NK-92 (cell line): ENCODE data around the gene FNBP1L.

Experiments used
- DNase-seq: peaks from one replicate; lab custom pipeline; 2025; ENCODE audit not compliant: unreplicated experiment; lab: John Stamatoyannopoulos, UW

Gene FNBP1L

DNA sequence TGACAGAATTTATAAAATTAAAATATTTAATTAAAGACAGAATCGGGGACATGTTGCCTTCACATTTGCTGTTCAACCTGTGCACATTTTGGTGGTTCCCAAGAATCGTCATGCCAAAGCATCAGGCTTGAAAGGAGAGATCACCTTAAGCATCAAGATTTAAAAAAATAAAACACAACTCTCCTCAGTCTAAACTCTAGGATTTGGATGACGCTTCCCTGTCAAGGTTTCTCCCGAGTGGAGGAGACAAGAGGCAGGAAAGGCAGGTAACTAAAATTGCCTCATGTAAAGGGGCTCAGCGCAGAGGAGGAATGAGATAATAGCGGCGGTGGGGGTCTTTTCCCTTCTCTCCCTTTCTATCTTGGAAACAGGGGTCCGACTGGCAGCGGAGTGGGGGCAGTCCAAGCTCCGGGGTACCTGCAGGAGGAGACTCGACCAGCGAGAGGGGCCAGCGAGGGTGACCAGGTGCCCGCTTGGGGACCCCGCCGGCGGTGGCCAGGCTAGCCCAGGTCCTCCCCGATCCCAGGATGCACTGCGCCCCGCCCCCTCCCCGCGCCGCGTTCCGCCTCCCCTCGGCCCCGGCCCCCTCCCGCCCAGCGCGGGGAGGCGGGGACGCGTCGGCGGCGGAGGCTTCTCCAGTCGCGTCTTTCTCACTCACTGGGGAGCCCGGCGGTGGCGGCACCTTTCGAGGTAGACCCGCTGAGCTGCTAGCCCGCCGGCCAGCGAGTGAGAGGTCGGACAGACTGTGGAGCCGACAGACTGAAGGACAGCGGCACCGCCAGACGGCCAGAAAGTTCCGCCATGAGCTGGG, at the start of gene FNBP1L:
Gene FNBP1L (plus strand): TSS at position 638 of the 811 bp plus-strand sequence. CDS start 164 bp downstream, at position 802.
- no peak for DNase-seq

DNA sequence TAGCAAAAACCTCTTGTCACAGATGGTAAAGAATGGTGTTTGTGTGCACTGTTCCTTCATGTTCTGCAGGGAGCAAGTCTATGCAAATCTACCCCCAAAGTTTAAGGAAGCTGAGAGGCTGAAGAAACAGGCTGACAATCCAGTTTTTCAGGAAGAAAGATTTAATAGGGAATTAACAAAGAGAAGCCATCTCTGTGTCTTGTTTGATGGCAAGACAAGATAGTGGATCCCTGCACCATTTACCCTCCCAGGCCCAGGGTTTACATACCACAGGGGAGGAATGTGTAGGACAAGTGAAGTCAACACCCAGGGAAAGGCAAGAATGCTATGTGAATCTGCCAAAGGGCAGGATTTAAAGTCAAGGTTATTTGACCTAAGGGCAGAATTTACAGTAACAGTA, 48.1 kb upstream of the FNBP1L start:
- no peak for DNase-seq

DNA sequence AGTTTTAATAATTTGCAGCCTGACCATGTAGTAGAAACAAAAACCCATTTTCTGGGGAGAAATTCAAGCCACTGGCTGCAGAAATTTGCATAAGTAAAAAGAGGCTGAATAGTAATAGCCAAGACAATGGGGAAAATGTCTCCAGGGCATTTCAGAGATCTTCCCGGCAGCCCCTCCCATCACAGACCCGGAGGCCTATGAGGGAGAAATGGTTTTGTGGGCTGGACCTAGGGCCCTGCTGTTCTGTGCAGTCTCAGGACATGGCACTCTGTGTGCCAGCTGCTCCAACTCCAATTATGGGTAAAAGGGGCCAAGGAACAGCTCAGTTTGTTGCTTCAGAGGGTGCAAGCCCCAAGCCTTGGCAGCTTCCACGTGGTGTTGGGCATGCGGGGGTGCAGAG, 39.7 kb upstream of the FNBP1L start:
- no peak for DNase-seq

DNA sequence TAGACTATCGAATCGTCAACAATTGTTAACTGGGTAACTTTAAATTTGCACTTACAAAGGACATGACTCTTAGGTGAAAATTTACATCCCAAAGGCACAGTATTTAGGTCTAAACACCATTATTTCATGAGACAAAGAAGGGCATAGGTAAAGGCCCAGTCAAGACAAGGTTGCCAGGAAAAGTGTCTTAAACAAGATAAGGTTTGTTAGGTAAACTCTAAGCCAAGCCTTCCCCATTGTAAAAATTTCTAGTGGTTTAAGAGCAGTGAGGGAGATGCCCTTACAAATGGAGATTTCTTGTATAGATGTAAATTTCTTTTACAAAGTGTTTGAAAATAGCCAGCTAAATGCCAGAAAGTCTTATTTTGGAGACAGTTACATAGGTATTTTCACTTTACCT, 36.9 kb upstream of the FNBP1L start:
- DNase-seq, result no peak

DNA sequence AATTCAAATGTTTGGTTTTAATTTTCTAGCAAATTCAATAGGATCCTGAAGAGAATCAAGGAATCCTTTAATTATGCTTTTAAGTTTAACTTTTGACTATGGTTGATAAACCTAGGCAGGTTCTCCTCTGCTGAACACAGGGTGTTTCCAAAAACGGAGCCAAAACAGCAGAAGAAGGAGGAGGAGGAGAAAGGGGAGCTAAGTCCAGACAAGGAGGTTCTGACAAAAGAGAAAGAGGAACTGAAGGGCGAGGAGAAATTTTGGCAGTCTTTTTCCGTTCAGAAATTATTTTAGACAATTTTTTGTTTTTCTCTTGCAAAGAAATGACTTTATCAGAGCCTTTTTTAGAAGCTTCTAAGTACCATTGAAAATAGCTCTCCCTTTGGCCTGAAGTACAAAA, 33.2 kb upstream of the FNBP1L start:
- DNase-seq, result no peak

DNA sequence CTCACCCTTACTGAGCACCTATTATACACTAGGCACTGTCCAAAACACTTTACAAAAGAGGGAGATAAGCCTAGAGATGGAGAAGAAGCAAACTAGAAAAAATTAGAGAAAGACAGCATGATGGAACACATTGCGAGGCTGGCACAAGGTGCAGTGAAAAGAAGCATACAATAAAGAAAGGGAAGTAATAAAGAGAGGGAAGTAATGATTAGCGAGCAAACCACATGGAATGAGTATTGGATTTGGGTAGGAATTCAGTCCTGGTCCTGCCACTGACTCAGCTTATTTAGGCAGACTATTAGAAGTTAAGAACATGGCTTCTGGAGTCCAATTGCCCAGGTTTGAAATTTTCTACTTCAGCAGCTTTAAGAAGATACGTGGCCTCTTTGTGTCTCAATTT, 32.6 kb upstream of the FNBP1L start:
- DNase-seq, result no peak

DNA sequence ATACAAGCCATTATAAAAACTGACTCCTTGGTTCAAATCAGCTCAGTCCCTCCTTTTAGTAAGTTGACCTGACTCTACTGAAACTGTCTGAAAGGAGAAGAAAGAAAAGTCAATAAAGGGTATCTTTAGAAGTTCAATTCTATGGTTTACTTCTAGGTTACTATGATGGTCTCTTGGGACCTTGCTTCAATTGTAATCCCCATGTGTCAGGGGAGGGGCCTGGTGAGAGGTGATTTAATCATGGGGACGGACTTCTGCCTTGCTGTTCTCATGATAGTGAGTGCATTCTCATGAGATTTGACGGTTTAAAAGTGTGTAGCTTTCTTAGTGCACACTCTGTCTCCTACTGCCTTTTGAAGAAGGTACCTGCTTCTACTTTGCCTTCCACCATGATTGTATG, 31.7 kb upstream of the FNBP1L start:
- DNase-seq, result no peak

DNA sequence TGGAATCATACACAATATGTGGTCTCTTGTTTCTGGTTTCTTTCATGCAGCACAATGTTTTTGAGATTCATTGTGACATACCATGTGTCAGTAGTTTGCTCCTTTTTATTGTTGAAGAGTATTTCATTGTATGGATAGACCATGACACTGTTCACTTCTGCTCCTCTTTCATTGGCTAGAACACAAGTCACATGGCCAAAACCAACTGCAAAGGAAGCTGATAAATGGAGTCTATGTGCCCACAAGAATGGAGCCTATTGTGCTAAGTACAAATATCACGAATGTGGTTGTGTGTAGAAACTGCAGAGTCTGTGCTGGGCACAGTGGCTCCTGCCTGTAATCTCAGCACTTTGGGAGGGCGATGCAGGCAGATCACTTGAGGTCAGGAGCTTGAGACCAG, 28.6 kb upstream of the FNBP1L start:
- no peak for DNase-seq

DNA sequence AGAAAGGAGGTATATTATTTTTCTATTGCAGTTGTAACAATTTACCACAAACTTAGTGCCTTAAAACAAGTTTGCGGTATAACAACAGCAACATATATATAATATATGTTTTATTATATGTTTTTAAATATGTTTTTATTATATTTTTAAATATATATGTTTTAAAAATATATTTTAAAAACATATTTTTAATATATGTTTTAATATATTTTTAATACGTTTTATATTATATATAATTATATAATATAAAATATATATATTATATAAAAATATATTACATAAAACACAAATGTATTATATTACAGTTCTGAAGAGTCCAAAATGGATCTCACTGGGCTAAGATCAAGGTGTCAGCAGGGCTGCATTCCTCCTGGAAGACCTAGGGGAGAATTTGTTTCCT, 27.5 kb upstream of the FNBP1L start:
- DNase-seq, result no peak

DNA sequence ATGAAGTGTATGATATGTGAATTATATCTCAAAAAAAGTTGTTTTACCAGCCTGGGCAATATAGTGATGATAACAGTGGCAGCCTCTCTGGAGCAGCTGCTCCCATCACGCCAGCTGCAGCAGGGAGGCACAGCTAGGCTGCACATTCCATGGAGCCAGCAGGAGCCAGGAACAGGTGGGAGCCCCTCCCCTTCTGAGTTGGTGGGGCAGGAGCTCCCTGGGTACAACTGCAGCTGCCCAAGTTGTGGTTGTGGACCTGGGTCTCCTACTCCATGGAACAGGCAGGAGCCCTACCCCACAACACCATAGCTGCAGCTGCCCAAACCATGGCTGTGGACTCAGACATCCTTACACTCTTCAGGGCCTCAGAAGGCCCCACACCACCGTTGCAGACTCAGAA, 21.7 kb upstream of the FNBP1L start:
- DNase-seq, result no peak

DNA sequence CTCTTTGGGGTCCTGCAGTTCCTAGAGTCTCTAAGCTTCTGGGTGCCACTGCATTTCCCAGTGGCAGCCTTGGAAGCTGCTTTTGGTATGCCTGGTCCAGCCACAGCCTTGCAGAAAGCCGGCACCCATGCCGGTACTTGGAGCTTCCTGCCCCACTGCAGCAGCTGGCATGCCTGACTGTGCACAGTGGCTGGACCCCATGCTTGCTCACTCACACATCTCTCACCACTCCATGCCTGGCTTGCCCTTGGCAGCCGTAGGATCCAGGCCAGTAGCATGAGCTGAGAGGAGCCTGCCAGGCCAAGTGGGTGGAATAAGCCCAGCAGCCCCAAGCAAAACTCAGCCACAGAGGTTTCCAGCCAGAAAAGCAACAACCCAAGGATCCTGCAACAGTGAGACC, 20.3 kb upstream of the FNBP1L start:
- no peak for DNase-seq

DNA sequence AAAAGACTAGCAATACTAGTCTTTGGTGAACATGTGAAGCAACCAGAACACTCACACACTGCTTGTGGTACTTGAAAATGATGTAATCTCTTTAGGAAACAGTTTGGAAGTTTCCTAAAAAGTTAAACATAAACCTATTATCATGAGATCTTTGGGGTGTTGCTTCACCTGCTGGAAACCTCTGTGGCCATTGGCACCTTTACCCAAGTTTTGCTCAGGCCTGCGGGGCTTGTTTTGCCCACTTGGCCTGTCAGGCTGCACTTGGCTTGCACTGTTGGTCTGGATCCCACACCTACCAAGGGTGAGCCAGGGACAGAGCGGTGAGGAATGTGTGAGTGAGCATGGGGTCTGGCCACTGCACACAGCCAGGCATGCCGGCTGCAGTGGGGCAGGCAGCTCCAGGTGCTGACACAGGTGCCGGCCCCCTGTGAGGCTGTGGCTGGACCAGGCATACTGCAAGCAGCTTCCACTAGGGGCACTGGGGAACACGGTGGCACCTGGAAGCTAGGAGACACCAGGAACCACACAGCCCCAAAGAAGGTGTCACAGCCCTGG, 14.4 kb upstream of the FNBP1L start:
- no peak for DNase-seq

DNA sequence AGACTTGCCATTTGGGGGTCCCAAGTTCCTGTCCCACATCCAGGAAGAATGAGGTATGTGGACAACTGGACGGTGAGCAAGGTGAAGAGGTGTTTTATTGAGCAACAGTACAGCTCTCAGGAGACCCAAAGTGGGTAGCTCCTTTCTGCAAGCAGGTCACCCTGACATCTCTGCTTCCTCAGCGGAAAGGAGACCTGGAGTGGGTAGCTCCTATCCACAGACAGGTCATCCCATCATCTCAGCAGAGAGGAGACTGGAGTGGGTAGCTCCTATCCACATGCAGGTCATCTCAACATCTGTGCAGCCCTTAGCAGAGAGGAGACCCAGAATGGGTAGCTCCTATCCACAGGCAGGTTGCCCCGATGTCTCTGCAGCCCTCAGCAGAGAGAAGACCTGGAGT, 13.8 kb upstream of the FNBP1L start:
- DNase-seq, result no peak

DNA sequence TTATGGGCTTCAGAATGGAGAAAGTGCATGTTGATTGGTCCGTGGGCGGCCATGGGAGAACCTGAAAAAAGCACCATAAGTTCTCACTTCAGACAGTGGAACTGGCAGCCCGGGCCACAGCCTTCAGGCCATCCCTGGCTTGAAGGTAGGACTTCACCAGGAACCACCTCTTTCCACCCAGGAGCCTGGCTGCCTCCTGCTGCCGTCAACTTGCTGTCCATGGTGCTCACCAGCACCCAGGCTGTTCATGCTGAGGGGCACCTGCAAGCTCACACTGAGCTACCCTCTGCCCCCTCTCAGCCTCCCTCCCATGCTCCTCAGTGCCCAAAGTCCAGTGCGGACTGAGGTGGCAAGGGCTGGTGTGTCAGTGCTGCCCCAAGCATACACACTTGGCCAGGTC, 12.9 kb upstream of the FNBP1L start:
- DNase-seq, result no peak

DNA sequence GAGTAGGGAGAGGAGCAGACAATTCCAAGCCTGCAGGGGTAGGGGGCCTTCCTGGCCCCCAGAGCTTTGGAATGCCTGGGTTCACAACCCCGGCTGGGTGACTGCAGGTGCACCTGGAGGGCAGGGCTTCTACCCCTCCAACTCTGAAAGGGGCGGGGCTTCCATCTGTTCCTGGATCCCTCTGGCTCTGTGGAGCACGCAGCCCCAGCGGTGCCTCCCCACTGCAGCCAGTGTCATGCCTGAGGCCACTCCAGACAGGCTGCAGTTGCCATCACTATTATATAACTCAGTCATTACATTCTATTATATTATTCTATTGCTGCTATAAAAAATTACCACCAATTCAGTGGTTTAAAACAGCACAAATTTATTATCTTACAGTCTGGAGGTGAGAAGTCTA, 12.5 kb upstream of the FNBP1L start:
- DNase-seq, result no peak

DNA sequence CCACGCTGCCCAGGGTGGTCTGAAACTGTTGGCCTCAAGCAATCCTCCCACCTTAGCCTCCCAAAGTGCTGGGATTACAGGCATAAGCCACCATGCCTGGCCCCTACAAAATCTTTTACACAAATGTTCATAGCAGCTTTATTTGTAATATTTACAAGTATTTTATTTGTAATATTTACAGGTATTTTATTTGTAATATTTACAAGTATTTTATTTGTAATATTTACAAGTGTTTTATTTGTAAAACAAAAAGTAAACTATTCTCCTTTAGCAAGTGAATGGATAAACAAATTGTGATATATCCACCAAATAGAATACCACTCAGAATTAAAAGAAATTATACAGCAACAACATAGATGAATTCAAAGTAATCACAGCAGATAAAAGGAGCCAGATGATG, 11.4 kb upstream of the FNBP1L start:
- no peak for DNase-seq

DNA sequence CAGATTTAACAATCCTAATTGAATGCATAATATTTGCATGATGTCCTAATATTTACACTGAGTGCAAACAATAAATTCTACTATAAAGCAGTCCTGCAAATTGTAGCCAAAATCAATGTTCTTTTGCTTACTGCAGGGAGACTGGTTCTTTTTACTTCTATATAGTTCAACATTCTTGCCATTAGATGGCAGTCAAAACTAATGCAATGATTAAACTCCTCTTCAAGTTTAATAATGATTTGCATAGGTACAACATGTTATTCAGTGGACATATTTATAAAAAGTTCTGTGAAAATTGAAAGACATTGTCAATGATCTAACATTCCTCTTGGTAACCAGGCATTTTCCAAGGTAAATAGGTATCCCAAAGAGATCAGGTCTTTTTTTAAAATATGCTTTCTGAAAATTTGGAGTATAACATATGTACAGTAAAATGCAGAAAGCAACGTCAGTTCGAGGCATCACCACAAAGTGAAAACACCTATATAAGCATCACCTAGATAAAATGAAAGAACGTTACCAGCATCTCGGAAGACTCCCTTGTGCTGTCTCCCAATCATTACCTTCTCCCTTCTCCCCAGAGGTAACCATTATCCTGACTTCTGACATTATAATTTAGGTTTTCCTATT, 9.8 kb upstream of the FNBP1L start:
- no peak for DNase-seq

DNA sequence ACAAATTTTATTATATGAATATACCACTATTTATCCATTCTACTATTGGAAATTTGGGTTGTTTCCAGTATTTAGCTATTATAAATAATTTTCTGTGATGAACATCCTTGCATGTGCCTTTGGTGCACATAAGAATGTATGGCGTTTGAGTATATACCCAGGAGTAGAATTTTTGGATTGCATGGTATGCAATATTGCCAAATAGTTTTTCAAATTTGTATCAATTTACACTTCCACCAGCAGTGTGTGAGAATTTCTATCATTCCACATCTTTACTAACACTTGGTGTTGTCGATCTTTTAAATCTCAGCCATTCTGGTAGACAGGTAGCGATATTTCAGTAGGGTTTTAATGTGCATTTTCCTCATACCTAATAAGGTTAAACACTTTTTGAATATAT, 9.2 kb upstream of the FNBP1L start:
- DNase-seq, result no peak

DNA sequence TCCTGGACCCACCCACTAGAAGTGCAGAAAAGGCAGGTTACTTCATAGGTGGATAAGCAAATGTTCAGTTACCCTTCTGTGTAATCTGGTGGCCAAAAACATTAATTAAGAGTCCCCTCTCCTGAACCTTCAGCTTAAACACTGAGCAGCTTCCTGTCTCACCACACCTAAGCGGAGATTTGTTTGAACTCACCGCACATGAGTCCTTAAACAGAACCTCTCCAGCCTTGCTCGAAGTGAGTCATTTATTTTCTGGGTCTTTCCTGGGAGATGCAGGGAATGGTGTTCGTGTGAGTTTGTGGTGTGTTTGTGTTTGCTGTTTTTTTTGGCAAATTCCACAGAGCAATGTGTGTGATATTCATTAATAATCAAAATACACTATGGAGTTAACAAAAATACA, 7.6 kb upstream of the FNBP1L start:
- no peak for DNase-seq

DNA sequence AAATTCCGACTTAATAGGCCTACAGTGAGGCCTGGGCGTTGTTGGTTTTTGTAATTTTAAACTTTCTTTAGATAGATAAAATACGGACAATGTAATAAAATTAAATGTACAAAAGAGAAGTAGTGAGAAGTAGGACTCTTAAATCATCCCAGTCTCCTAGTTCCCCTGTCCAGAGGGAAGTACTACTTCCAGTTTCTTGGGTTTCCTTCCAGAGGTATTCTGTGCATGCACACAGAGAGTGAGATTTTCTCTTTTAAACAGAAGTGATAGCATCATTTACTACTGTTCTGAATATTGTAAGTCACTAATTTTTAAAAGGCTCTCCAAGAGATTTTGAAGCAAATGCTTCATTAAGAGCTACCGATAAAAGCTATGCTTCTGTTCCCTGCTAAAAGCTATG, 7.2 kb upstream of the FNBP1L start:
- no peak for DNase-seq

DNA sequence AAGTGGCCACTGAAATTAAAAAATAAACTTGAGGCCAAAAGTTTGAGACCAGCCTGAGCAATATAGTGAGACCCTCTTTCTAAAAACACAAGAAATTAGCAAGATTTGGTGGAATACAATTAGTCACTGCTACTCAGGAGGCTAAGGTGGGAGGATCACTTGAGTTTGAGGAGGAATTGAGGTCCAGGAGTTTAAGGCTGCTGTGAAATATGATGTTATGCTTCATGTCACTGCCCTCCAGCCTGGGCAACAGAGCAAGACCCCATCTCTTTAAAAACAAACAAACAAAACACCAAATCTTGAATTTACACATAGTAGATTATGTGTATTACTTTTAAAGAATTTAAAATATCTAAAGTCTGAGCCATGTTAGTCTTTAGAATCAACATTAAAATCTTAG, 6.3 kb upstream of the FNBP1L start:
- DNase-seq, result no peak

DNA sequence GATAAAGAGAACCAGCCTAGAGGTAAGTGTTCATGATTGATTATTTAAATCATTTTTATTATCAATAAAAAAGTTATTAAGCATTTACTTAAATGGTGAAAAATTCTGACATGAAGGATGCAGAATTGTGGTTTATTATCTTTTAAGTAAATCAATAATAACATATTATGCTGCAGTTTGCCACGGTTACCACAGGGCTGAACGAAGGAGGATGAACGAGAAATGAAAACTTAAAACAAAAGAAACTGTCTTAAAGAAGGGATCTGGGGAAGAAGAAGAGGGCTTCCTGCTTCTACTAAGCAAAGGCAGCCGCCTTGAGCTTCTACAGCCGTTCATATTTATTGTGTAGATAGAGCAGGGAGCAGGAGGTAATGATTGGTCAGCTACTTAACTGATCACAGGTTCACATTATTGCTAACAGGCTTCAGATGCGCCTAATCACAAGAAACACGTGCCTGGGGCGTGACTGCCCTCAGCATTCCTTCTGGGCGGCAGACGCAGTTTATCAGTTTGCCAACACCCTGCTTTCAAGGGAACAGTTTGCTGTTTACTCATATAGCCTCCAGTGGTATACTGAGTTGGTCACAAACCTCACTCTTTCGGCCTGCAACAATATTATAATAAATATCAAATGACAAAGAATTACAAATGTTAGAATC, 5.8 kb upstream of the FNBP1L start:
- DNase-seq, result no peak
